Measurements from ENCODE around the gene UBE2S.

UBE2S gene

DNA sequence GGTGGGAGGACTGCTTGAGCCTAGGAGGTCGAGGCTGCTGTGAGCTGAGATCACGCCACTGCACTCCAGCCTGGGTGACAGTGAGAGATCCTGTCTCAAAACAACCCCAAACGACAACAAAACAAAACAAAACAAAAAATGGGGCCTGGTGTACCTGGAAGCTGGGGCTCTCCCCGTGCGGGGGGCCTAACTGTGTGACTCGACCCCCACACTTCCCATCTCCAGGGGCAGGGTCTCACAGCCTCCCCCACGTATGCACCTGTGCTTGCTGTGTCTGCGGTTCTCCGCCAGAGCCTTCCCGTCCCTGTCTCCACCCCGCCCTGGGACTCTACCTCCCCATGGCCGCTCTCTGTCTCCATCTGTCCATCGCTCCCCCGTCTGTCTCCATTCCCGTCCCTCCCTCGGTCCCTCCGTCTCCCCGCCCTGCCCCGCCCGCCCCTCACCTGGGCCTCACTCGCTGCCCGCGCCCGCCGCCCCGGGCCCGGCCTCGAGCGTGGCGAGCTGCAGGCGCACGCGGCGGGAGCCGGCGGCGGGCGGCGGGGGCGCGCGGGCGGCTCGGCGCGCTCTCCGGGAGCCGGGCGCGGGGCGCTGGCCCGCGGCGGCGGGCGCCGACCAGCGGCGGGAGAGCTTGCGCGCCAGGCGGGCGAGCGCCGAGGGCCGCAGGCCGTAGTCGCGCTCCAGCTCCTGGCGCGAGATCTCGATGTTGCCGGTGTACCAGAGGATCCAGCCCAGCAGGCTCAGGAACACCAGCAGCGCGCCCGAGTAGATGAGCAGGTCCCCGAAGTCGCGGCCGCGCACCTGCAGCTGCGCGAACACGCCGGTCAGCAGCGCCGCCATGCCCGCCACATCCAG is 24.1 kb downstream of the UBE2S start:
- DNase-seq (ENCODE audit: low spot score), result peak; percentile 84

DNA sequence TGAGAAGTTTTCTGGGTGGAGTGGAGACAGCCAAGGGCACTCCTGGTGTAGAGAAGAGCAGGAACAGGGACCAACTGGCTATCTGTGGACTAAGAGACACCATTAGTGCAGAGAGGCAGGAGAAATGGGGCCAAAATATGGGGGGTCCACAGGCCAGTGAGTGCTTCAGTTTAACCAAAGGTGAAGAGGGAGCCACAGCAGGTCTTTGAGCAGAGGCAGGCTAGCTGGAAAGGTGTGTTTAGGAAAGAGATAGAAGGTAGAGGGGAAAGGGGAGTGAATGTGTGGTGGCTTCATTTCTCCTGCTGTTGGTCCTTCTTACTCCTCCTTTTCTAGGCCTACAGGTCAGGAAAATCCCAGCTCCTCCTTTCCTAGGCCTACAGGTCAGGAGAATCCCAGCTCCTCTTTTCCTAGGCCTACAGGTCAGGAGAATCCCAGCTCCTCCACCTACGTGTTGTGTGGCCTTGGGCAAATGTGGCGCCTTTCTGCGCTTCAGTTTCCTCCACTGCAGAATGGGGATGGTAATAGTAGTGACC is 25.0 kb downstream of the UBE2S start:
- no peak for DNase-seq (ENCODE audit: low spot score)

- DNase-seq (ENCODE audit: low spot score), result no peak
These were observed 25.6 kb downstream of the UBE2S start for GRCh38 chr19:55382013-55382412.

DNA sequence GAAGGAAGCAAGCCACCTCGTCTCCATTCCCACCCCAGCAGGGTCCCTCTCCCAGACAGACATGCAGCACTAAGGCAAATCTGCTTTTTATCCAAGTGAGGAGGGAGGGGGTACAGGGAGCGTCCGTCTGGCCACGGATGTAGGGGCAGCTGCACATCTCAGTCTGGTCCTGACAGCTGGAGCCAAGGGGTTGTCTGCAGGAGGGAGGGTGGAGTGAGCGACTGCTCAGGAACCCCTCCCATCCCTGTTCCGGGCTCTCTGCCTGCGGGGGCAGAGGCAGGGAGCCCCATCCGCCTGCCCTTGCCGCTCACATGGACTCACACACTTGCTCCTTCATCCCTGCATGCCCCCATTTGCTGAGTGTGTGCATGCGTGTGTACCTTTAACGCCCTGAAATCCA is 28.4 kb downstream of the UBE2S start:
- DNase-seq (ENCODE audit: low spot score), result no peak

DNA sequence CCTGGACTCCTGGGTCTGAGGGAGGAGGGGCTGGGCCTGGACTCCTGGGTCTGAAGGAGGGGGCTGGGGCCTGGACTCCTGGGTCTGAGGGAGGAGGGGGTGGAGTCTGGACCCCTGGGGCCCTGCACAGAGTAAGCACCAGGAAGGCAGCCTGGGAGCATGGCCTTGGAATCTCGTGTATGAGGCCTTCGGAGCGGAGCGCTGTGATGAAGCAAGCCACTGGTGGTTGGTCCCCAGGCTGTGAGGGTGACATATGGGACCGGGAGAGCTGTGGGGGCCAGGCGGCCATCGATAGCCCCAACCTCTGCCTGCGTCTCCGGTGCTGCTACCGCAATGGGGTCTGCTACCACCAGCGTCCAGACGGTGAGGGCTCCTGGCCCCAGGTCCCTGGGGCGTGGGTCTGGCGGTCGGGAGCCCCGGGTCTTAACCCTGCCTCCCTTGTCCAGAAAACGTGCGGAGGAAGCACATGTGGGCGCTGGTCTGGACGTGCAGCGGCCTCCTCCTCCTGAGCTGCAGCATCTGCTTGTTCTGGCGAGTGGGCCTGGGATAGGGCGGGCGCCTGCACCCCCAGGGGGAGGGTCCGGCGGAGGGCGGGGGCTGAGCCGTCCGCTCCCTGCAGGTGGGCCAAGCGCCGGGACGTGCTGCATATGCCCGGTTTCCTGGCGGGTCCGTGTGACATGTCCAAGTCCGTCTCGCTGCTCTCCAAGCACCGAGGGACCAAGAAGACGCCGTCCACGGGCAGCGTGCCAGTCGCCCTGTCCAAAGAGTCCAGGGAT is 30.0 kb downstream of the UBE2S start:
- no peak for DNase-seq (ENCODE audit: low spot score)

DNA sequence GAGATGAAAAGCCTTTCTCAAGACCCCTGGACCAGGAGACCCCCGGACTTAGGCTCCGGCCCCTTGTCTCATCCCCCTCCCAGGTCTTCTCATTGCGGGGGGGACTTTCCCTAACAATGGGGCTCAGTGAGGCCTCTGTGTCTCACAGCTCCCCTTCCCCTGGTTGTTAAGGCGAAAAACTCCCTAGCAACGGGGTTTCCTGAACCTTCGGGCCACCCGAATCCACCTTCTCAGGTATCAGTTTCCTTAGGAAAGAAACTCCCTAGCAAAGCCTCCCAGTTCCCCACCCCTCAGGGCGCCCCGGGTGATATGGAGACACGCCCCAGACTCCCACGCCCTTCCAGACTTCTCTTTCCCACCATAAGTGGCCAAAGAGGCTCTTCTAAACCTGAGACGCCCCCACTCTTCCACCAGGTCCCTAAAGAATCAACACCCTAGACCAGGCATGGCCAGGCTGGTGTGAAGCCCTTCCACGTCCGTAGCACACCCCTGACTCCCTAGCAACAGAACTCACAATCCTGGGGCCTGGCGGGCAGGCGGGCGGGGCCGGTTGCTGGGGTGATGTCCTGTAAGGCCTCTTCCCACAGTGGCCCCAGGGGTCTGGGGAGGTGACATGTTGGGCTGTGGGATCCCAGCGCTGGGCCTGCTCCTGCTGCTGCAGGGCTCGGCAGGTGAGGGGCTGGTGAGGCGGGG is 31.2 kb downstream of the UBE2S start, which contains the start of gene TMEM190:
Gene TMEM190, plus strand, starts transcription at position 586 of the 693 bp plus-strand sequence. Its CDS starts 28 bp downstream, at position 614.
- no peak for DNase-seq (ENCODE audit: low spot score)

DNA sequence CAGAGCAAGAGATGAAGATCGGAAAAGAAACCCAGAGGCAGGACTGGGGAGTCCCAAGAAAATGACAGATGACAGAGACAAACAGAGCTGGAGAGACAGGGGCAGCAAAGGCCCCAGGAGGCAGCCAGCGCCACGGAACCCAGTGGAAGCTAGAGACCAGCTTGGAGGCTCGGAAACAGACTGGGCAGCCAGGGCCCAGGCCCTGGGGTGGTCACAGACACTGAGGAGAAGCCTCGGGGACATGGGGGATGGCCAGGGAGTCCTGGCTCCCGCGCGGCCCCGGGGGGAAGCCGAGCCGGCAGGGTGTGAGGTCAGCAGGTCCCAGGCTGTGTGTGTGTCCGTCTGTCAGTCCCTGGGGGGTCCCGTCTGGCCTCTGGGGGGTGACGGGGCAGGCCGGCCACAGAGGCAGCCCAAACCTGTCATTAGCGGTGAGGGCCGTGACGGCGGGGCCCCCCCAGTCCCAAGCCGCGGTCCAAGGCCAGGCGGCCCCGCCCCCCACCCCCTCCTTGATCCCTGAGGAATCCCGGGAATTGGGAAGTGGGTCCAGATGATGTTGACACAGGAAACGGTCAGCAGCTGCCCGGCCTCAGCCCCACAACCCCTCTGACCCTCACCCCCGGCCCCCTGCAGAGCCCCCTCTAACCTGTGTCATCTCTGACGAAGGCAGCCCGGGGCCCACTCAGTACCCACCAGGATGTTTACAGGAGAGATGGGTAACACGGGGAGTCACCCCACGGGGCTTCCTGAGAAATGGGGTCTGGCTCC is 33.4 kb downstream of the UBE2S start:
- peak; percentile 51 for DNase-seq (ENCODE audit: low spot score)

- DNase-seq (ENCODE audit: low spot score), result no peak
These were observed 34.1 kb downstream of the UBE2S start for GRCh38 chr19:55373306-55373992.

GRCh38 chr19:55372316-55373081 is 35.1 kb downstream of the UBE2S start:
- DNase-seq (ENCODE audit: low spot score), result no peak

GRCh38 chr19:55370305-55370988 is 37.1 kb downstream of the UBE2S start, which contains the start of gene IL11:
TSS of gene IL11 (minus strand) at chr19:55370463. CDS start at chr19:55370310, 153 bp downstream.
- DNase-seq (ENCODE audit: low spot score), result no peak

DNA sequence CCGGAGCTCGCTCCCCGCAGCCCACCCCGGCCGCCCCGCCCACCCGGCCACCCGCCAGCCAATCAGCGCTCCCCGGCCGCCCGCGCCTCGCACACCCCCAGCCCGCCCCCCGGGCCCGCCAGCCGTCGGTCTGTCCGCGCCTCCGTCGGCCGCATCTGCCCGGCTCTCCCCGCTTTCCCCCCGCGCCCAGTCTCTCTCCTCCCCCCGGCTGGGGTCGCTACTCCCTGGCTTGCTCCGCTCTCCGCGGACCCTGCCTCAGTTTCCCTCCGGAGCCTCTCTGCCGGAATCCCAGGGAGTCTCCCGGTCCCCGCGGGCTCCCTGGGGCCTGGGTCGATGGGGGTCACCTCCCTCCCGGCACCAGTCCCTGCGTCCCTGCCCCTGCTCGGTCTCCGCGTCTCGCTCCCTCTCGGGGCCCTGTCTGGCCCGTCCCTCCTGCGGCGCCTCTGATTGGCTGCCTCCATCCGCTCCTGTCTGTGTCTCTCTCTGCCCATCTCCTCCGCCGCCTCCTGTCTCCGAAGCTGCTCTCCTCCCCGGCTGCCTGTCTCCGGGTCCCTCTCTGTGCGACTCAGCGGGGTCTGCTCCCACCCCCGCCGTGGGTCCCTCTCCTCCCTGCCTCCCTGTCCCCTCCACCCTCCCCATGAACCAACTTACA is 37.8 kb downstream of the UBE2S start:
- peak; percentile 93 for DNase-seq (ENCODE audit: low spot score)

DNA sequence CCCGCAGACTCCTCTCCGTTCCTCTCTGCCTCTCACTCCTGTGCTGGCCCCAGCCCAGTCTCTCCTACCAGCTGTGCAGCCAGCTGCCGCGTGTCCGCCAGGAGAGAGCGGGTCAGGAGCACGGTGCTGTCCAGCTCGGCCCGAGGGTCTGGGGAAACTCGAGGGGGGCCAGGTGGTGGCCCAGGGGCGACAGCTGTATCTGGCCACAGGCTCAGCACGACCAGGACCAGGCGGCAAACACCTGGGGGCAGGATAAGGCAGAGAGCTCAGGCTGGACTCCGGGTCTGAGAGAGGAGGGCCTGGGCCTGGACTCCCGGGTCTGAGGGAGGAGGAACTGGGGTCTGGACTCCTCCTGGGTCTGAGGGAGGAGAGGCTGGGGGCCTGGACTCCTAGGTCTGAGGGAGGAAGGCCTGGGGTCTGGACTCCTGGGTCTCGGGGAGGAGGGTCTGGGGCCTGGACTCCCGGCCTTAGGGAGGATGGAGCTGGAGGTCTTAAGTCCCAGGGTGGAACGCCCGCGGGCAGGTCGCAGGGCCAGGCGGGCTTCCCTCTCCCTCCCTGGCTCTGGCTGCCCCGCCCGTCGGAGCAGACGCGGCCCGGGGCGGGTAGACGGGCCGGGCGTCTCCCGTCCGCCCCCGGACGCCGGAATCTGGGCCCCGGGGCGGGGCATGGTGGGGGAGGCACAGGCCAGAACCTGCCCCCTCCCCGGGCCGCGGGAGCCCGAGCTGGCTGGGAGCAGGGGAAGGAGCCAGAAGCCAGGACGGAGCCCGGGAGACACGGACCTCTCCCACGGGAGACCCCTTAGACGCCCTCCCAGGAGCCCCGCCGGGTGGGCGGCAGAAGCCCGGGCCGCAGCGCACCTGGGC is 38.7 kb downstream of the UBE2S start:
- DNase-seq (ENCODE audit: low spot score), result peak; percentile 79

GRCh38 chr19:55368106-55368505 is 39.5 kb downstream of the UBE2S start:
- no peak for DNase-seq (ENCODE audit: low spot score)

- no peak for DNase-seq (ENCODE audit: low spot score)
These were observed 40.8 kb downstream of the UBE2S start for GRCh38 chr19:55366790-55367189.

DNA sequence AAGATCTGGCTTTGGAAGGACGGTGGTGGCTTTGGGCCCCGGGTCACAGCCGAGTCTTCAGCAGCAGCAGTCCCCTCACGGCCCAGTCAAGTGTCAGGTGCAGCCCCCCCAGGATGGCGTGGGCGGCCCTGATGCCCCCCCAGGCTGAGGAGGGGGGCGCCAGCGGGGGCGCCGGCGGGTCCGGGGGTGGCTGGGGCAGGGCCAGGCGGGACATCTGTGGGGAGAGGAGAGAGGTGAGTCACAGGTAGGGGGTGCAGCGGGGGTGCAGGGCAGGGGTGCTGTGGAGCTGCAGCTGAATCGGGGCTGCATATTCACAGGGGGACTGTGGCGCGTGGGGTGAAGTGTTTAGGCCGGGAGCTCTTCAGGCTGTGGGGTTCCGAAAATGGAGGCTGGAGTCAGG is 41.6 kb downstream of the UBE2S start:
- DNase-seq (ENCODE audit: low spot score), result no peak

DNA sequence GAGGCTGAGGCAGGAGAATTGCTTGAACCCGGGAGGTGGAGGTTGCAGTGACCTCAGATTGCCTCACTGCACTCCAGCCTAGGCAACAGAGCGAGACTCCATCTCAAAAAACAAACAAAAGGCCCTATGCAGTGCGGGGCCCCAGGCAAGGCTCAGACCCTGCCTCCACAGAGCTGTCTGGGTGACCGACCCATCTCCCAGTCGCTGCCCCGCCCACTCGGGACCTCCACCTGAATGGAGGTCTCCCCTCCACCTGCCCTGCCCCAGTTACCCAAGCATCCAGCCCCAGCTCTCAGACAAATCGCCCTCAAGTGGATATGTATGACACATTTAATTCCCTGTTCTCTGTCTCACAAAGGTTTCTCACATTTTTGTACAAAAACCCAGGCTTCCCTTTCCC is 42.3 kb downstream of the UBE2S start:
- no peak for DNase-seq (ENCODE audit: low spot score)

DNA sequence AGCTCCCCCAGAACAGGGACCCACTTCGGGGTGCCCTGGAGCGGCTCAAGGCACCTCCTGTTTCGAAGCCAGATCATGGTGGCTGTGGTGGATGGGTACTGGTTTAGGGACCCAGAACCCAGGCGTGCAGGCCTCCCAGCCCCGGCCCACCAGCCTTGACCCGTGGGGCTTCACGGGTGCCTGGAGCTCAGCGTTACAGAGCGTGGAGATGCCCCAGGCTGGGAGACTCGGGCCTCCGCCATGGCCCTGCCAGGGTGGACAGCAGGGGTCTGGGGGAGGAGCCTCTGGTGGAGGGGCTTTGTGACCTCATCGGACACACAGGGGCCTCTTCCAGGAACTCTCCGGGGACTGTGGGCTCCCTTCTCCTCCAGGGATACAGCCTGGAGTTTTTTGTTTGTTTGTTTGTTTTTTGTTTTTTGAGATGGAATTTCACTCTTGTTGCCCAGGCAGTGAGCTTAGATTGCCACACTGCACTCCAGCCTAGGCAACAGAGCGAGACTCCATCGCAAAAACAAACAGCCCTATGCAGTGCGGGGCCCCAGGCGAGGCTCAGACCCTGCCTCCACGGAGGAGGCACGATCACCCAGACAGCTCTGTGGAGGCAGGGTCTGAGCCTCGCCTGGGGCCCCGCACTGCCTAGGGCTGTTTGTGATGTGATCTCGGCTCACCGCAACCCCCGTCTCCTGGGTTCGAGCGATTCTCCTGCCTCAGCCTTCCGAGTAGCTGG is 44.4 kb downstream of the UBE2S start, which contains the start of gene GARIN5B:
Gene GARIN5B, minus strand, starts transcription at position 271 of the 727 bp plus-strand sequence. Its CDS starts 194 bp downstream, at position 77.
- DNase-seq (ENCODE audit: low spot score), result peak; percentile 68

Measured in iPS-NIHi11 (cell line).